ENCODE results near the gene METRN.

Gene METRN

DNA sequence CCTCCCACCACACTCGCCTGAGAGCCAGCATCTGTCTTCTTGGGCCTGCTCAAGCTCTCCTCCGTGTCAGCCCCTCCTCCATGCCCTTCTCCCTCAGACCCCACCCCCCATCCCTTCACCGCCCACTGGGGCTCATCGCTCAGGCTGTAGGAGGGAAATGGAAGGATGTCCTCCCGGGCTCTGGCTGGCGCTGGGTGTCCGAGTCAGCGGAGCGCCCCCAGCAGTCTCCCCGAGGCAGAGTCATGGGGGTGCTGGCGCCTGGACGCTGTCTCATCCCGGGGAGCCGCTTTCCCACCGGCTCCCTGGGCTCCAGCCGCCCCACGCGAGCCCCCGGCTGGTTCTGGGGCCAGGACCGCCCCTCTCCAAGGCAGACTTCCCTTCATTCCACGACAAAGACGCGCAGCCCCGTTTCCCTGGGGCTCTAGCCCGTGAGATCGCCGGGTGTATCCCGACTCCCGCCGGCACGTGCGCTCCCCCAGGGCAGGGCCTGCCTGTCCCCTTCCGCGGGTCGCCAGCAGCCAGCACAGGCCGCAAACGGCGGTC, 5.6 kb downstream of the METRN start:
- DNase-seq (ENCODE audit: low spot score): peak; percentile 82
- TF ChIP-seq, protein P1, sequence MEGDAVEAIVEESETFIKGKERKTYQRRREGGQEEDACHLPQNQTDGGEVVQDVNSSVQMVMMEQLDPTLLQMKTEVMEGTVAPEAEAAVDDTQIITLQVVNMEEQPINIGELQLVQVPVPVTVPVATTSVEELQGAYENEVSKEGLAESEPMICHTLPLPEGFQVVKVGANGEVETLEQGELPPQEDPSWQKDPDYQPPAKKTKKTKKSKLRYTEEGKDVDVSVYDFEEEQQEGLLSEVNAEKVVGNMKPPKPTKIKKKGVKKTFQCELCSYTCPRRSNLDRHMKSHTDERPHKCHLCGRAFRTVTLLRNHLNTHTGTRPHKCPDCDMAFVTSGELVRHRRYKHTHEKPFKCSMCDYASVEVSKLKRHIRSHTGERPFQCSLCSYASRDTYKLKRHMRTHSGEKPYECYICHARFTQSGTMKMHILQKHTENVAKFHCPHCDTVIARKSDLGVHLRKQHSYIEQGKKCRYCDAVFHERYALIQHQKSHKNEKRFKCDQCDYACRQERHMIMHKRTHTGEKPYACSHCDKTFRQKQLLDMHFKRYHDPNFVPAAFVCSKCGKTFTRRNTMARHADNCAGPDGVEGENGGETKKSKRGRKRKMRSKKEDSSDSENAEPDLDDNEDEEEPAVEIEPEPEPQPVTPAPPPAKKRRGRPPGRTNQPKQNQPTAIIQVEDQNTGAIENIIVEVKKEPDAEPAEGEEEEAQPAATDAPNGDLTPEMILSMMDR (IDR thresholded peaks at IDR 0.05; ENCODE audit: extremely low read depth, missing control alignments): peak; percentile 17

DNA sequence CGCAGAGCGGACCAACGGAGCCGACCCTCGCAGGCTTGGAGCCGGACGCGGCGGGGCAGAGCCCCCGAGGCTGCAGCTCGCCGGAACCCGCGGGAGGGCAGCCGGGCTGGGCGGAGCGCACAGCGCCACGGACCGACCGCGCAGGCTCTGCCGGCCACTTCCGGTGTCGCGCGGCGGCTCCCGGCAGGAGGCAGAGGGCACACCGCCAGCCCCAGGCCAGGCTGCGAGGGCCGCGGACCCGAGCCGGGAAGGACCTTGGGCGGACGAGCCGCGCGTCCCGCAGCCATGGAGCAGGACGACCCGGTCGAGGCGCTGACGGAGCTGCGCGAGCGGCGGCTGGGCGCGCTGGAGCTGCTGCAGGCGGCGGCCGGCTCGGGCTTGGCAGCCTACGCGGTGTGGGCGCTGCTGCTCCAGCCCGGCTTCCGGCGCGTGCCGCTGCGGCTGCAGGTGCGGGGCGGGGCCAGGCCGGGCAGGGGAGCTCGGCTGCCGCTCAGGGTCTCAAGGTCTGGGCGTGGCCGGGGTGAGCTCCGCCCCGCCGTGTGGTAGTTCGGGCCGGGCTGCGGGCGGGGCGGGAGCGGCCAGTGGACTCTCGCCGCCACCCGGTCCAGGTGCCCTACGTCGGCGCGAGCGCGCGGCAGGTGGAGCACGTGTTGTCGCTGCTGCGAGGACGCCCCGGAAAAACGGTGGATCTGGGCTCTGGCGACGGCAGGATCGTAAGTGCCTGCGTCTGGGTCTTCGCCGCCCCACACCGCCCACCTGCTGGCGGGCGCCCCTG, 6.3 kb downstream of the METRN start, which contains the start of gene ANTKMT:
TSS of gene ANTKMT (plus strand) at position 157 of the 775 bp plus-strand sequence. CDS start at position 286, 129 bp downstream.
- TF ChIP-seq, protein P1 (IDR thresholded peaks at IDR 0.05; ENCODE audit: extremely low read depth, missing control alignments): no peak
- peak; percentile 97 for DNase-seq (ENCODE audit: low spot score)

DNA sequence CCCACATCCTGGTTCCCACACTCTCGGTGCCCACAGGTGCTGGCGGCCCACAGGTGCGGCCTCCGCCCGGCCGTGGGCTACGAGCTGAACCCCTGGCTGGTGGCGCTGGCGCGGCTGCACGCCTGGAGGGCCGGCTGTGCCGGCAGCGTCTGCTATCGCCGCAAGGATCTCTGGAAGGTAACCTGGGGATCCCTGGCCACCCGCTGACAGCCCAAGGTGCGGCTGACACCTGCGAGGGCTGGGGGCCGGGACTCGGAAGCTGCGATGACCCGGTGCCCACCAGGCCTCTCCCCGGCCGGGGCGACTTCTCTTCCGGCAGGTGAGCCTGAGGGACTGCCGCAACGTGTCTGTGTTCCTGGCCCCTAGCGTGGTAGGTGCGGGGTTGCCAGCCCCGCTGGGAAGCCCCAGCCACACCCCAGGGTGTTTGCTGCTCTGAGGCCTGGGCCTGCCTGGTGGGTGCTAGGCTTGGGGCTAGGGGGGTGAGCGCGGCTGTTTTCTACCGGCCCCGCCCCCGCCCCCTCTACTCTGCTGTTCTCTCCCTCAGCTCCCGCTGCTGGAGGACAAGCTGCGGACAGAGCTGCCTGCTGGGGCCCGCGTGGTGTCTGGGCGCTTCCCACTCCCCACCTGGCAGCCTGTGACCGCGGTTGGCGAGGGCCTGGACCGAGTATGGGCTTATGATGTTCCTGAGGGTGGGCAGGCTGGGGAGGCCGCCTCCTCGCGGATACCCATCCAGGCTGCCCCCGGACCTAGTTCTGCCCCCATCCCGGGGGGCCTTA, 7.0 kb downstream of the METRN start:
- TF ChIP-seq, protein P1 (IDR thresholded peaks at IDR 0.05; ENCODE audit: extremely low read depth, missing control alignments): no peak
- no peak for DNase-seq (ENCODE audit: low spot score)

DNA sequence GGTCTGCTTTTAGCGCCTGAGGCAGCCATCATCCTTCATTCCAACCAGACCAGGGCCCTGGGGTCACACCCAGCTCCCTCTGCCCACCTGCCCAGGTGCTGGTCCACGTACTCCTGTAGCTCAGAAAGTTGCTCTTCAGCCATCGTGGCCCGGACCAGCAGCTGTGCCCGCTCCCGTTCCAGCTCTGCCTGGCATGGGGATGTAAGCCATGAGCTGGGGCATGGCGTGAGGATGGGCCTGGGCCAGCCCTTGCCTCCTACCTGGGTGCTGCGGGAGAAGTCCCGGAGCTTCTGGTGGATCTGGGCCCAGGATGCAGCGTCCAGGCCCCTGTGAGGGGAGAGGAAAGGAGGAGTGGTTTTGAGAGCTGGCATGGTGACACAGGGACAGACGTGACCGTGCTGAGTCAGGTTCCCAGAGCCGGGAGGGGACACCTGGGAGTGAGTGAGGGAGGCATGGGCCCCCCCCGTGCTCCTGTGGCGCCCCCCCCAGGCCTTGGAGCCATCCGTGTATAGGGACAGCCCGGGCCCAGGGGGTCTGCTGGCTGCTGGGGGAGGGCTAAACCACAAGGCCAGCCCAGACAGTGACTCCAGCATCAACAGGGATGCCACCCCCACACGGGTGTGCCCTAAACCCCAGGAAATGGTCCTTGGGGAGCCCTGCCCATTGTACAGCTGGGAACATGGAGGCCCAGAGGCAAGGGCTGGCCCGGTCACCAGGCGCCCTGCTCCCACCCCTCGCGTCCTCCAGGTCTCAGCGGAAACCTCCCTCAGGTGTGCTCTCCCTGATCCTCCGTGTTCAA, 8.1 kb downstream of the METRN start:
- TF ChIP-seq, protein P1 (IDR thresholded peaks at IDR 0.05; ENCODE audit: extremely low read depth, missing control alignments): no peak
- DNase-seq (ENCODE audit: low spot score): no peak

DNA sequence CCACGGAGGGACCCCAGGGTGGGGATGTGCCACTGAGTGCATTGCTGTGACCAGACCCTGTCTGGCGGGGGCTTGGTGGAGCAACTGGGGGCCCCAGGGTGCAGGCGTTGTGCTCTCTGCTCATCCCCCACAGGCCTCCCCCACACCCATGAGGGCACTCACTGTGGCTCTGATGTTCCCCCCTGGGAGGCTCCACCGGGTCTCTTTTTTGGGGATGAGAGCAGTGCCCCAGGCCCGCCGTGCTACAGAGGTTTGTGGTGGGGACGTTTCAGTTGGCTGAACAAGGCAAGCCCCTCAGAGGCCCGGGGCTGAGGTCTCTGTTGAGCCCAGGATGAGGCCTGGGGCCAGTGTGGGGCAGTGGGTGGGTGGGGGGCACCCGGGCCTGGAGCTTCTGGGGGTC, 8.8 kb downstream of the METRN start:
- TF ChIP-seq, protein P1 (IDR thresholded peaks at IDR 0.05; ENCODE audit: extremely low read depth, missing control alignments): no peak

DNA sequence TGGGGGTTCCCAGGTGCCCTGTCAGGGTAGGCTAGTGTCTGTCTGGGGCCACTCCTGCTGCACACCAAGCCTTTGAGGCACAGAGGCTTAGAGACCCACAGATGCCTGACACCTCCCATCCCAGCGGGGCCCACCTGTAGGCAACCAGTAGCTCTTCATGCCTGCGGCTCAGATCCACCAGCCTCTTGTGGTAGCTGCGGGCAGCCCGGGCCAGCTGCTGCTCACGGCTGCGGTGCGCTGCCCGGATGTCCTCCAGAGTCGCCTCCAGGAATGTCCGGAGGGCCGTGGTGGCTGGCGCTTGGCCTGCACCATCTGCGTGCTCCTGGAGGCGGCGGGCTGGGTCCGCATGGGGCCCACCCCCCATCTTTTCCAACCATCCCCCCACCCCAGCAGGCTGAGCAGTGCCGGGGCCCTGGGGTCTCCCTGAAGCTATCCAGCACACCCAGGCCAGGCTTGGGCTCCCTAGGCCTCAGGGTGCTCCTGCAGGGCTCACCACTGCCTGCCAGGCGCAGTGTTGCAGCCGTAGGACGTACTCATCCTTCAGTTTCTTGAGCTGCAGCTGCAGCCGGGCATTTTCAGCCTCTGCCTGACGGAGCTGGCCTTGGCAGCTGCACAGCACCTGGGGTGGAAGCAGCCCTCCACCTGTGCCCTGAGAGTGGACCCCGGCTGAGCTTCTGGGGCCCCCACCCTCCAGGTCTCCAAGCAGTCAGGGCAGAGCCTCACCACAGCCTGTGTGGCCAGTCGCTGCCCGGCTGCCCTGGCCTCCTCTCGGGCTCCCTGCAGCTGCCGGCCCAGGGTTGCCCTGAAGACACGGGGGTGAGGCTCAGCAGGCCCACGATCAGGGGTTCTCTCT, 9.5 kb downstream of the METRN start:
- no peak for DNase-seq (ENCODE audit: low spot score)
- TF ChIP-seq, protein P1 (IDR thresholded peaks at IDR 0.05; ENCODE audit: extremely low read depth, missing control alignments): no peak

More for the DNA sequence above, 8.8 kb downstream of the METRN start:
- no peak for DNase-seq (ENCODE audit: low spot score)
